ENCODE measurements around the gene LSM6. TPM values are rescaled to one million over a fixed set of nuclear protein-coding genes. Genes with fewer than 3 reads are reported as not detected.

The LSM6 gene
- total RNA-seq, 4 donors from 2014 or later = 23.2 to 60.1 (median 45.0) TPM

- DNase-seq (ENCODE audit: low spot score) (no peak), ATAC-seq (ENCODE audit: low FRiP score) (no peak)
- TF ChIP-seq CTCF (IDR thresholded peaks at IDR 0.05) = no peak
These were observed 6.9 kb downstream of the LSM6 start for GRCh38 chr4:146182443-146182842.

GRCh38 chr4:146183209-146183608 lies 7.7 kb downstream of the LSM6 start:
- no peak for TF ChIP-seq CTCF (IDR thresholded peaks at IDR 0.05)
- DNase-seq (ENCODE audit: low spot score) = no peak

GRCh38 chr4:146186041-146186440 lies 10.5 kb downstream of the LSM6 start:
- ATAC-seq (ENCODE audit: low FRiP score) (no peak), DNase-seq (ENCODE audit: low spot score) (no peak)
- TF ChIP-seq CTCF (IDR thresholded peaks at IDR 0.05) = no peak

More at GRCh38 chr4:146183209-146183608, 7.7 kb downstream of the LSM6 start:
- ATAC-seq (ENCODE audit: low FRiP score) = no peak

GRCh38 chr4:146186596-146186995 lies 11.1 kb downstream of the LSM6 start:
- ATAC-seq (ENCODE audit: low FRiP score) = no peak
- DNase-seq (ENCODE audit: low spot score) = no peak
- TF ChIP-seq CTCF (IDR thresholded peaks at IDR 0.05) = no peak

- DNase-seq (ENCODE audit: low spot score) = no peak
- no peak for TF ChIP-seq CTCF (IDR thresholded peaks at IDR 0.05)
- no peak for ATAC-seq (ENCODE audit: low FRiP score)
These were observed 14.9 kb downstream of the LSM6 start for GRCh38 chr4:146190456-146190855.

- no peak for DNase-seq (ENCODE audit: low spot score)
- no peak for ATAC-seq (ENCODE audit: low FRiP score)
- no peak for TF ChIP-seq CTCF (IDR thresholded peaks at IDR 0.05)
These were observed 16.4 kb downstream of the LSM6 start for GRCh38 chr4:146191766-146192458.

- ATAC-seq (ENCODE audit: low FRiP score) (no peak), DNase-seq (ENCODE audit: low spot score) (no peak)
- TF ChIP-seq CTCF (IDR thresholded peaks at IDR 0.05) = no peak
These were observed 18.1 kb downstream of the LSM6 start for GRCh38 chr4:146193628-146194027.
